Rectal smooth muscle tissue (tissue), 1 donor: ENCODE data around the gene PRKCZ.
A peak's percentile ranks its signal among the peaks of the same experiment; 100 is the strongest.

Experiments used
- H3K27ac ChIP-seq: one replicate; pipeline ENCODE4 v1.7.0; 2013; ENCODE audit warnings: low read depth, low read length, inconsistent platforms
- H3K27me3 ChIP-seq: one replicate; pipeline ENCODE4 v1.7.0; 2013; ENCODE audit warnings: low read length; ENCODE audit not compliant: control insufficient read depth, insufficient read depth
- H3K36me3 ChIP-seq: one replicate; pipeline ENCODE4 v1.7.0; 2013; ENCODE audit warnings: low read length; ENCODE audit not compliant: control insufficient read depth, insufficient read depth
- H3K4me1 ChIP-seq: one replicate; pipeline ENCODE4 v1.7.0; 2013; ENCODE audit warnings: low read length; ENCODE audit not compliant: control insufficient read depth, insufficient read depth
- H3K4me3 ChIP-seq: one replicate; pipeline ENCODE4 v1.7.0; 2013; ENCODE audit warnings: low read length
- H3K9ac ChIP-seq: one replicate; pipeline ENCODE4 v1.7.0; 2013; ENCODE audit warnings: low read length

Gene PRKCZ

GRCh38 chr1:2079396-2080085 is 29.3 kb downstream of the PRKCZ start:
- H3K9ac ChIP-seq: no peak overlapping the region
- H3K27me3 ChIP-seq: peaks cover 3% of the 10 kb centered on the region
- H3K4me1 ChIP-seq: no peaks in the 10 kb centered on the region
- H3K36me3 ChIP-seq: no peaks in the 10 kb centered on the region
- no peak overlapping the region for H3K27ac ChIP-seq
- H3K4me3 ChIP-seq: no peak overlapping the region

DNA sequence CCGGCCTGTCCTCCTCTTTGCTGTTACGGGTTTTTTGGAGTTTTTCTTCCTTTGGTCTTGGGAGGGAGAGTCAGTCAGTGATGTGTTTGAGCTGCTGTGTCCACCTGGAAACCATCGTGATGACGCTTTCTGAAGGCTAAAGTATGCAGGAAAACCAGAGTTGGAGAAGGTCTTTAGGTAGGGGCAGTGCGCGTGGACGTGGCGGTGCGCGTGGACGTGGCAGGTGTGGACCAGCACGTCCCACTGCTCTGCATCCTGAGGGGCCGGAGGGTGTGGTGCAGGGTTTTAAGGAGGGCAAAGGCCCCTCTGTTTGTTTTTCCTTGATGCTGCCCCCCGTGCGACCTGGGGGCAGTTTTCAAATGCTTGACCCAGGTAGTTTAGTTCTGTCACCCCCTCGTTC is 29.9 kb downstream of the PRKCZ start:
- H3K27me3 ChIP-seq: peaks cover 3% of the 10 kb centered on the region
- no peak overlapping the region for H3K27ac ChIP-seq
- H3K4me3 ChIP-seq: no peak overlapping the region
- H3K36me3 ChIP-seq: no peaks in the 10 kb centered on the region
- H3K9ac ChIP-seq: no peak overlapping the region
- H3K4me1 ChIP-seq: no peaks in the 10 kb centered on the region

- Histone ChIP-seq H3K27me3 (no peaks in the 10 kb centered on the region), H3K36me3 (no peaks in the 10 kb centered on the region), H3K27ac (no peak overlapping the region), H3K4me3 (no peak overlapping the region), H3K9ac (no peak overlapping the region), H3K4me1 (no peaks in the 10 kb centered on the region)
These were observed 30.7 kb downstream of the PRKCZ start for GRCh38 chr1:2080884-2081283.

- Histone ChIP-seq H3K36me3 (no peaks in the 10 kb centered on the region), H3K4me1 (no peaks in the 10 kb centered on the region), H3K27ac (no peak overlapping the region), H3K4me3 (no peak overlapping the region), H3K9ac (no peak overlapping the region), H3K27me3 (no peaks in the 10 kb centered on the region)
These were observed 31.2 kb downstream of the PRKCZ start for GRCh38 chr1:2081326-2081885.

- Histone ChIP-seq H3K4me3 (no peak overlapping the region), H3K27ac (no peak overlapping the region), H3K9ac (no peak overlapping the region), H3K27me3 (no peaks in the 10 kb centered on the region), H3K36me3 (no peaks in the 10 kb centered on the region), H3K4me1 (no peaks in the 10 kb centered on the region)
These were observed 31.9 kb downstream of the PRKCZ start for GRCh38 chr1:2082064-2082463.

DNA sequence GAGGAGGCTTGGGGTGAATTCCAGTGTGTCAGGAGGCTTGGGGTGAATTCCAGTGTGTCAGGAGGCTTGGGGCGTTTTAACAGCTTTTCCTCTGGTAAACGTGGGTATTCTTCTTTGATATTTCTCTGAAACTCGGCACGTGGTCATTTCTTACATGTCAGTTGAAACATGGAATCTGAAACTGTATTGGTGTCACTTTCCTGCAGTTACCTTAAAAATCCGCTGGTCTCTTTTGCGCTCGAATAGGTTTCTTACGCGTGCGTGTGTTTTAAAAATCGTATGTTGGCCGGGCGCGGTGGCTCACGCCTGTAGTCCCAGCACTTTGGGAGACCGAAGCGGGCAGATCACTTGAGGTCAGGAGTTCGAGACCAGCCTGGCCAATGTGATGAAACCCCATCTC is 33.5 kb downstream of the PRKCZ start:
- H3K9ac ChIP-seq: no peak overlapping the region
- no peak overlapping the region for H3K4me3 ChIP-seq
- H3K27ac ChIP-seq: no peak overlapping the region
- no peaks in the 10 kb centered on the region for H3K27me3 ChIP-seq
- no peaks in the 10 kb centered on the region for H3K36me3 ChIP-seq
- no peaks in the 10 kb centered on the region for H3K4me1 ChIP-seq

DNA sequence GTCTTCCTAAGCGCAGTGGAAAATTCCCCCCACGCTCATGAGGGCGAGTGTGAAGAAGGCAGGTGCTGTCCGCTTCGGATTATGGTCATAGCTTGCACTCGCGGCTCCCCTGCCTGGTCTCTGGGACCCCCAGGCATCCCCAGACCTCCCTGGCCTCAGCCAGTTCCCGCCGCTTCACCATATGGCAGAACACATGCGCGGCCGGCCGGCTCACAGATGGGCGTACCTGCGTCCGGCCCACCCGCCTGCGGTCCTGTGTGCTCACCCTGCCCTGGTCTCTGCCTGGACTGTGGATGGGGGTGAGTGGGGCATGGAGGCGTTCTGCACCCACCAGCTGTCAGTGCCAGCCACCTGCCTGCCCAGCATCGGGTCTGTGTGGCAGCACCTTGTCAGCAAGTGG is 34.1 kb downstream of the PRKCZ start:
- H3K4me3 ChIP-seq: no peak overlapping the region
- no peak overlapping the region for H3K27ac ChIP-seq
- no peaks in the 10 kb centered on the region for H3K4me1 ChIP-seq
- no peaks in the 10 kb centered on the region for H3K27me3 ChIP-seq
- H3K9ac ChIP-seq: no peak overlapping the region
- H3K36me3 ChIP-seq: no peaks in the 10 kb centered on the region

DNA sequence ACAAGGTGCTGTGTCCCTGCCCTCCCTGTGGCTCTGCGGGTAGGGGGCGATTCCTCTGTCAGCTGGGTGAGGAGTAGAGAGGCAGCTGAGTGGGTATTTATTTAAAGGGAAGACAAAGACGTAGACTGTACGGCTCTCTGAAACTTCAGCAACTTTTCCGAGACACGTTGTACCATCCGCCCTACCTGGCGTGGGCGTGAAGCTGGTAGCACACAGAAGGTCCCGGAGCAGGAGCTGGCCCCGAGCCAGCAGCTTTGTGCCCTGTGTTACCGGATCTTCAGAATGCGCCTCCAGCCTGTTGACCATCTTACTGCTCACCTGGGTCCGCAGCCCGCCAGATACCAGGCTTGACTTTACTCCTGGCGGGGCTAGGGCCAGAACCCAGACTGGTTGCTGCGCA is 34.9 kb downstream of the PRKCZ start:
- Histone ChIP-seq H3K9ac (no peak overlapping the region), H3K36me3 (no peaks in the 10 kb centered on the region), H3K4me3 (no peak overlapping the region), H3K27me3 (peaks cover 1% of the 10 kb centered on the region), H3K4me1 (no peaks in the 10 kb centered on the region), H3K27ac (no peak overlapping the region)

DNA sequence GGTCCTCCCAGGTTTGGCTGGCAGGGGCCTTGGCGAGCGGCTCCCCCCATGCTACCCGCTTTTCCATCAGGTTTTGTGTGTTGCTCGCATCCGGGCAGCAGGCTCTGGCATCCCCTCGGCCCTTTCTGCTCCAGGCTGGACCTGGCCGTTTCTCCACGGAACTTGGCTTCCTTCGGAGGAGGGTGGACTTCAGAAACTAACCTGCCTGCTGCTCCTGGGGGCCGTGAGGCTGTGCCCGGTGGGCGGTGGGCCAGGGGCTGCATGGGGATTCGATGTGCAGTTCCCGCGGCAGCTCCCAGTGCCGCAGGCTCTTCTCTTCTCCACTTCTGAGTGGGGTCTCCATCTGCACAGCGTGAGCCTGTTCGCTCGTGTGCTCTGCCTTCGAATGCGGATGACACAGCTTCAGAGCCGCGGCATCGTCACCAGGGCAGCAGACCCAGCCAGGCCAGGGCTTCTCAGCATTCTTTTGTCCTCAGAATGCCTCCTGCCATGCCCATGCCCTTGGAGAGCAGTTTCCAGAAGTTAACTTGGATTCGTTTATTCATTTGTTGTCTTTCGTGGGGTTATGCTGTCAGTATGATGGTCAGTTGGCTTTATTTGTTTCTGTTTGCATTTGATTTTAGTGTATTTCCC is 36.4 kb downstream of the PRKCZ start:
- Histone ChIP-seq H3K36me3 (no peaks in the 10 kb centered on the region), H3K4me3 (no peak overlapping the region), H3K4me1 (no peaks in the 10 kb centered on the region), H3K9ac (no peak overlapping the region), H3K27me3 (peaks cover 3% of the 10 kb centered on the region), H3K27ac (no peak overlapping the region)

DNA sequence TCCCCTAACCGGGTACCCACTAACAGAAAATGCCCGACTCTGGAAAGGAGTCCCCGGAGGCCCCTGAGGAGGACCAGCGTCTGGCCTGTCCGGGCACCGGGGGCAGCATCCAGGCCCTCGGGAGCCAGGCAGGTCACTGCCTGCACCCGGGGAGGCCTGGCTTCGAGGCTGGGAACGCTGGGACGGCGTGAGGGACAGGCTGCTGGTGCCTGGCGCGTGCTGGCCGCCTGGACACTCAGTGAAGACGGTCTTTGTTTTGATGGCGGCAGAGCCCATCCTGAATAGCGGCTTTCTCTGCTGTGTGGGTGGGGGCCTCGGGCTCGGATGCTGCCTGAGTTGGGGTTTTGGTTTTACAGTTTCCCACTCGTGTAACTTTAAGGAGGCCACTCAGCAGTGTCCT is 37.6 kb downstream of the PRKCZ start:
- Histone ChIP-seq H3K27me3 (peaks cover 3% of the 10 kb centered on the region), H3K27ac (peak overlapping the region; percentile 24), H3K36me3 (no peaks in the 10 kb centered on the region), H3K4me3 (no peak overlapping the region), H3K9ac (no peak overlapping the region), H3K4me1 (no peaks in the 10 kb centered on the region)

GRCh38 chr1:2088458-2088857 is 38.2 kb downstream of the PRKCZ start:
- peaks cover 3% of the 10 kb centered on the region for H3K27me3 ChIP-seq
- no peaks in the 10 kb centered on the region for H3K4me1 ChIP-seq
- no peak overlapping the region for H3K27ac ChIP-seq
- no peak overlapping the region for H3K4me3 ChIP-seq
- H3K36me3 ChIP-seq: no peaks in the 10 kb centered on the region
- H3K9ac ChIP-seq: no peak overlapping the region

- peaks cover 3% of the 10 kb centered on the region for H3K27me3 ChIP-seq
- peak overlapping the region; percentile 69 for H3K27ac ChIP-seq
- H3K4me1 ChIP-seq: no peaks in the 10 kb centered on the region
- no peaks in the 10 kb centered on the region for H3K36me3 ChIP-seq
- H3K4me3 ChIP-seq: no peak overlapping the region
- H3K9ac ChIP-seq: no peak overlapping the region
These were observed 38.8 kb downstream of the PRKCZ start for GRCh38 chr1:2089051-2089450.
